GM18505 (cell line): Measurements from ENCODE around the gene CREM.
"Not testable (repeated sequence)": the region's sequence is repeated elsewhere in the genome, so short reads cannot be mapped to it uniquely, and the experiment has no call there.

ENCODE experiments used
- ATAC-seq: cut with Tn5 transposase; IDR thresholded peaks from one replicate; pipeline ENCODE4 v1.9.1; 2021; ENCODE audit not compliant: unreplicated experiment
- POLR2A ChIP-seq: IDR thresholded peaks from 4 replicates; pipeline ENCODE4 v1.6.1; 2011; ENCODE audit warnings: borderline replicate concordance; ENCODE audit not compliant: insufficient read depth, insufficient read length; ENCODE audit errors: extremely low read depth

The CREM gene

DNA sequence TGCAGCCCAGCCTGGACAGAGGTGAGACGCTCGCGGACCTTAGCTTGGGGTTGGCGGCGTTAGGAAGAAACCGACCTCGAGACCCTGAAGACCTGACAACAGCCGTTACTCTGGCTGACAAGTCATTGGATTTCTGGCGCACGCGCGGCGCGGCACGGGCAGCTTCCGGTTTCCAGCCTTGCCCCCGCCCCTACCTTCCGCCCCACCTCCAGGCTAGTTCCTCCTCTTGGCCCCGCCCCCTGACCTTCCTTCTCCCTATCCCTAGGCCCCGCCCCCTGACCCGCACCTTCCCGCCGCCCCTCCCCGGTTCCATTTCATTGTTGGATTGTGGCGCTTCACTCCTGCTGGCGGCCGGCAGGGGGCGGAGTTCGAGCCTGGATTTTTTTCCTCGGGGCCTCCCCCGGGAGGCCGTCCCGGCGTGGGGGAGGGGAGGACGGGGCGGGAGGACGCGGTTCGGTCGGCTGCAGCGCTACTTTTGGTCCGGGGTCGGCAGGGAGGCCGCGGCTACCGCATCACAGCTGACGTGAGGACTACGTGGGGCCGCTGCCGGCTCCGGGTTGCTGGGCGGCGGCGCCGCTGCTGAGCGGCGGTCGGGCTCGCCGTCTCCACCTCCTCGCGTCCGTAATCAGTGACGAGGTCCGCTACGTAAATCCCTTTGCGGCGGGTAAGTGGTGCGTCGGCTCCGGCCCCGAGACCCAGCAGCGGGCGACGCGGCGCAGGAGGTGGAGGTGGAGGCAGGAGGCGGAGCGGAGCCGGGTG, at the start of gene CREM:
TSS of gene CREM (plus strand) at position 317 of the 759 bp plus-strand sequence. CDS start 10,990 bp downstream, outside the sequence.
- ATAC-seq, result peak; percentile 83
- TF ChIP-seq POLR2A, result peak; percentile 98

GRCh38 chr10:35079265-35079664, 47.4 kb upstream of the CREM start:
- no peak for TF ChIP-seq POLR2A
- ATAC-seq, result no peak

DNA sequence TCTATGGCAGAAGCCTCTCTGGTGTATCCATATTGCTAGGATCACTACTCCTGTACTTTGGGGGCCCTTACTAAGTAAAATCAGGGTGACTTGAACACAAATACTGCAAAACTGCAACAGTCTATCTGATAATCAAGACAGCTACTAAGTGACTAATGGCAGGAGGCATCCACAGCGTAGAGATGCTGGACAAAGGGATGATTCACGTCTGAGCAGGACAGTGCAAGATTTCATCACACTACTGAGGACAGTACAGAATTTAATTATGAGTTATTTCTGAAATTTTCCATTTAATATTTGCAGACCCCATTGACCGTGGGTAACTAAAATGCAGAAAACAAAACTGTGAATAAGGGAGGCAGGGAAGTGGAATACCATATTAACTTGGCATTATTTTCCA, 46.9 kb upstream of the CREM start:
- no peak for ATAC-seq
- TF ChIP-seq POLR2A, result no peak

GRCh38 chr10:35080261-35080660, 46.4 kb upstream of the CREM start:
- not testable (repeated sequence) for ATAC-seq

- no peak for TF ChIP-seq POLR2A
- no peak for ATAC-seq
Observed at GRCh38 chr10:35083242-35083641, 43.4 kb upstream of the CREM start.

- no peak for TF ChIP-seq POLR2A
- ATAC-seq, result peak; percentile 37
Observed at GRCh38 chr10:35089611-35090161, 37.0 kb upstream of the CREM start.

GRCh38 chr10:35090162-35090954, 36.3 kb upstream of the CREM start, which contains the start of gene CUL2:
CUL2 (minus strand) TSS chr10:35090341; CDS start chr10:35071317, 19,024 bp downstream.
- peak; percentile 48 for TF ChIP-seq POLR2A
- peak; percentile 96 for ATAC-seq

GRCh38 chr10:35091994-35092790, 34.5 kb upstream of the CREM start:
- no peak for ATAC-seq
- no peak for TF ChIP-seq POLR2A

- TF ChIP-seq POLR2A, result no peak
- ATAC-seq, result no peak
Observed at GRCh38 chr10:35092851-35093250, 33.8 kb upstream of the CREM start.

DNA sequence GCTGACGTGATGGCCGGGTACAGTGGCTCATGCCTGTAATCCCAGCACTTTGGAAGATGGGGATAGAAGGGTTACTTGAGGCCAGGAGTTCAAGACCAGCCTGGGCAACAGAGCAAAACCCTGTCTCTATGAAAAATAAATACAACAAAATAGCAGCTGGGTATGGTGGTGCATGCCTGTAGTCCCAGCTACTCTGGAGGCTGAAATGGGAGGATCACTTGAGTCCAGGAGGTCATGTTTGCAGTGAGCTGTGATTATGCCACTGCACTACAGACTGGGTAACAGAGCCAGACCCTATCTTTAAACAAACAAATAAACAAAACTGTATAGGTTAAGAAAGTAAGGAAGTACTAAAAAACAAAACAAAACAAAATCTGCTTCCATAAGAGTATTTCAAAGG, 30.3 kb upstream of the CREM start:
- TF ChIP-seq POLR2A, result no peak
- ATAC-seq, result no peak

- TF ChIP-seq POLR2A, result no peak
- ATAC-seq, result no peak
Observed at GRCh38 chr10:35097510-35097909, 29.1 kb upstream of the CREM start.

DNA sequence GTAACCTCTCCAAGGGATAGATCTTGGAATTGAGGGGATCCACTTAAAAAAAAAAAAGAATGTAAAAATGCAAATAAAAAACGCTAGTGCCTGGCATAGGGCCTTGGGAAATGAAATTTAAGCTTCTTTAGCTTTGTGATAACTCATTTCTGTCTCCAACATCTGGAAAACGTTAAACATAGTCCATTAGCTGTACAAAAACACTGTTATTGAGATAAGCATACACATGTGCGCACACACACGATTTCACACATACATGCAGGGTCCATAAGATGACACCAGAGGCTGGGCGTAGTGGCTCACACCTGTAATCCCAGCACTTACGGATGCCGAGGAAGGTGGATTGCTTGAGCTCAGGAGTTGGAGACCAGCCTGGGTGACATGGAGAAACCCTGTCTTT, 22.8 kb upstream of the CREM start:
- no peak for ATAC-seq
- TF ChIP-seq POLR2A, result no peak

DNA sequence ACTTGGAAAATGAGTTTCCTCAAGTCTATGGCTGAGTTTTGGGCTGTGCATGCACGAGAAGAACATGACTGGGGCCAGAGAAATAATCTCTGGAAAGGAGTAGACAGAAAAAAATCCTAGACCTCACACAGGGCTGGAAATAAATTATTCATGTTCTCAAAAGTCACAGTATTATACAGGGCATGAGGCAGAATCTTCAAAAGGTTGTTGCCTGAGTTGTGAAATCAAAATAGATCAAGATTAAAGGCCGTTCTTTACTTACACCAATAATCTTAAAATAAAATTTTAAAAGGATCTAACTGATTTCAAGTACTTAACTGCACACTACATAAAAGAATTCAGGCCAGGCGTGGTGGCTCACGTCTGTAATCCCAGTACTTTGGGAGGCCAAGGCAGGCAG, 14.1 kb upstream of the CREM start:
- TF ChIP-seq POLR2A, result no peak
- no peak for ATAC-seq
